ENCODE data around the gene CCR1.
"Not testable (repeated sequence)": the region's sequence is repeated elsewhere in the genome, so short reads cannot be mapped to it uniquely, and the experiment has no call there.

The CCR1 gene

GRCh38 chr3:46163556-46164041 lies 44.5 kb downstream of the CCR1 start:
- no peak for DNase-seq

GRCh38 chr3:46162975-46163555 lies 45.0 kb downstream of the CCR1 start:
- DNase-seq, result no peak

GRCh38 chr3:46157685-46158084 lies 50.4 kb downstream of the CCR1 start:
- not testable (repeated sequence) for DNase-seq

GRCh38 chr3:46154311-46154710 lies 53.8 kb downstream of the CCR1 start:
- no peak for DNase-seq

All from NCI-H69 (cell line).